ENCODE measurements around the gene DUSP1. TPM values are rescaled to one million over a fixed set of nuclear protein-coding genes. Genes with fewer than 3 reads are reported as not detected.
A peak's percentile ranks its signal among the peaks of the same experiment; 100 is the strongest.

The DUSP1 gene
- total and polyA plus RNA-seq, 2 donors from 2014 or later: 172 to 298 TPM

GRCh38 chr5:172747471-172747870, 23.5 kb downstream of the DUSP1 start:
- FAIRE-seq: no peak
- Histone ChIP-seq H3K9me3 (ENCODE audit: control insufficient read depth in 2 of 3, insufficient read depth in 1 of 3, low read length in 3 of 3) (no peaks in the 10 kb centered on the region), H3K36me3 (ENCODE audit: control insufficient read depth in 2 of 3, insufficient read depth in 3 of 3, low read length in 3 of 3) (no peaks in the 10 kb centered on the region), H3K4me3 (ENCODE audit: low read length in 3 of 3) (no peak overlapping the region), H3K27me3 (ENCODE audit: control insufficient read depth, insufficient read depth, low read length) (no peaks in the 10 kb centered on the region), H3K9ac (ENCODE audit: low read length in 3 of 3) (no peak overlapping the region), H3K4me1 (ENCODE audit: control insufficient read depth in 2 of 3, insufficient read depth in 2 of 3, low read depth in 1 of 3, low read length in 3 of 3) (peaks cover 3 to 19% (median 17%) of the 10 kb centered on the region in 3 donors), H3K27ac (ENCODE audit: low read depth in 2 of 2, low read length in 2 of 2) (peak overlapping the region in 1 of 2 donors; percentile 24)
- intact Hi-C loops (cut with DNase I): no loop called here
- TF ChIP-seq CTCF (IDR thresholded peaks at IDR 0.05; ENCODE audit: borderline replicate concordance, extremely low read depth, insufficient read depth): no peak
- DNase-seq: no peak

DNA sequence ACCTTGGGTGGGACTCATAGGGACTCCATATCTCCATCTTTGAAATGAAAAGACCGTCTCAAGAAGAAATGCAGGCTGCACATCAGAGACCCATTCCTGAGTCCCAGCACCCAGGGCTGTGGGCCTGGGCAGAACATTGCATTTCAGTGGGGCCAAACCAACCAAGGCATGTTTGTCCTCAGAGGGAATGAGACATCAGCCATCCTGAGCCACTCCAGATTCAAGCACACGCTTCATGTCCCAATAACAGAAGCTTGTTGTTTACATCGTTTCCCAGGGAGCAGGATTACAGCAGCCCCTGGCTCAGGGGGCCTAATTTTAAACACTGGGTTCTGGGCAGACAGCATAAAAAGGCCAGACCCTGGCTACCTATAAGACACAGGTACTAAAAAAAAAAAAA, 24.3 kb downstream of the DUSP1 start:
- H3K9me3 ChIP-seq (ENCODE audit: control insufficient read depth in 2 of 3, insufficient read depth in 1 of 3, low read length in 3 of 3): no peaks in the 10 kb centered on the region
- no peaks in the 10 kb centered on the region for H3K27me3 ChIP-seq (ENCODE audit: control insufficient read depth, insufficient read depth, low read length)
- H3K9ac ChIP-seq (ENCODE audit: low read length in 3 of 3): no peak overlapping the region
- H3K4me3 ChIP-seq (ENCODE audit: low read length in 3 of 3): no peak overlapping the region
- no peak for TF ChIP-seq CTCF (IDR thresholded peaks at IDR 0.05; ENCODE audit: borderline replicate concordance, extremely low read depth, insufficient read depth)
- peaks cover 3 to 19% (median 17%) of the 10 kb centered on the region in 3 donors for H3K4me1 ChIP-seq (ENCODE audit: control insufficient read depth in 2 of 3, insufficient read depth in 2 of 3, low read depth in 1 of 3, low read length in 3 of 3)
- no peak for FAIRE-seq
- no peaks in the 10 kb centered on the region for H3K36me3 ChIP-seq (ENCODE audit: control insufficient read depth in 2 of 3, insufficient read depth in 3 of 3, low read length in 3 of 3)
- no peak overlapping the region for H3K27ac ChIP-seq (ENCODE audit: low read depth in 2 of 2, low read length in 2 of 2)
- intact Hi-C loops (cut with DNase I): no loop called here
- DNase-seq: no peak

GRCh38 chr5:172745838-172746237, 25.2 kb downstream of the DUSP1 start:
- Histone ChIP-seq H3K27ac (ENCODE audit: low read depth in 2 of 2, low read length in 2 of 2) (no peak overlapping the region), H3K27me3 (ENCODE audit: control insufficient read depth, insufficient read depth, low read length) (no peaks in the 10 kb centered on the region), H3K9me3 (ENCODE audit: control insufficient read depth in 2 of 3, insufficient read depth in 1 of 3, low read length in 3 of 3) (no peaks in the 10 kb centered on the region), H3K36me3 (ENCODE audit: control insufficient read depth in 2 of 3, insufficient read depth in 3 of 3, low read length in 3 of 3) (no peaks in the 10 kb centered on the region), H3K4me3 (ENCODE audit: low read length in 3 of 3) (no peak overlapping the region), H3K9ac (ENCODE audit: low read length in 3 of 3) (no peak overlapping the region), H3K4me1 (ENCODE audit: control insufficient read depth in 2 of 3, insufficient read depth in 2 of 3, low read depth in 1 of 3, low read length in 3 of 3) (peaks cover 3 to 19% (median 17%) of the 10 kb centered on the region in 3 donors)
- FAIRE-seq (no peak), DNase-seq (no peak)
- intact Hi-C loops (cut with DNase I): no loop called here
- TF ChIP-seq CTCF (IDR thresholded peaks at IDR 0.05; ENCODE audit: borderline replicate concordance, extremely low read depth, insufficient read depth): no peak

DNA sequence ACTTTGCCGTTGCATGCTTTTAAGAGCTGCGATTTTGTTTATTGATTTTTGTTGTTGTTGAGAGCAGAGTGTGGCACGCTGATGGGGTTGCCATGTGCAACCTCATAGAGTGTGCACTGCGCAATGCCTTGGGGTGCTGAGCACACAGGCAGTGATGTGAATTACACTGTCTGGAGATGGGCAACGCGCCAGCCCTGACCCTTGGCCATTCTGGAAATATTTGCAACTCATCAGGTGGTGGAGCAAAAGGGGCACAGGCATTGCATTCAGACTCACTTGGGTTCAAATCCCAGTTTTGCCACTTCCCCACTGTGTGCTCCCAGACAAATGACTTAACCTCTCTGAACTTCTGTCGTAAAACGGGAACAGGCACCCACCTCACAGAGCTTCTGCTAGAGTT, 25.6 kb downstream of the DUSP1 start:
- Histone ChIP-seq H3K9me3 (ENCODE audit: control insufficient read depth in 2 of 3, insufficient read depth in 1 of 3, low read length in 3 of 3) (no peaks in the 10 kb centered on the region), H3K27ac (ENCODE audit: low read depth in 2 of 2, low read length in 2 of 2) (no peak overlapping the region), H3K9ac (ENCODE audit: low read length in 3 of 3) (no peak overlapping the region), H3K27me3 (ENCODE audit: control insufficient read depth, insufficient read depth, low read length) (no peaks in the 10 kb centered on the region), H3K4me1 (ENCODE audit: control insufficient read depth in 2 of 3, insufficient read depth in 2 of 3, low read depth in 1 of 3, low read length in 3 of 3) (peaks cover 3 to 19% (median 17%) of the 10 kb centered on the region in 3 donors), H3K36me3 (ENCODE audit: control insufficient read depth in 2 of 3, insufficient read depth in 3 of 3, low read length in 3 of 3) (no peaks in the 10 kb centered on the region), H3K4me3 (ENCODE audit: low read length in 3 of 3) (no peak overlapping the region)
- intact Hi-C loops (cut with DNase I): no loop called here
- DNase-seq (no peak), FAIRE-seq (no peak)
- no peak for TF ChIP-seq CTCF (IDR thresholded peaks at IDR 0.05; ENCODE audit: borderline replicate concordance, extremely low read depth, insufficient read depth)
